Endothelial cell of coronary artery (primary cell): ENCODE data around the gene TBCCD1. TPM values are rescaled to one million over a fixed set of nuclear protein-coding genes. Genes with fewer than 3 reads are reported as not detected.

ENCODE experiments used
- total RNA-seq: library from RNA; depleted of rRNA; stranded (reverse); fragments of >200 nt; gene quantifications from 2 replicates; pipeline ENCODE4 v1.2.3, GENCODE V29; 2014

Gene TBCCD1, protein sequence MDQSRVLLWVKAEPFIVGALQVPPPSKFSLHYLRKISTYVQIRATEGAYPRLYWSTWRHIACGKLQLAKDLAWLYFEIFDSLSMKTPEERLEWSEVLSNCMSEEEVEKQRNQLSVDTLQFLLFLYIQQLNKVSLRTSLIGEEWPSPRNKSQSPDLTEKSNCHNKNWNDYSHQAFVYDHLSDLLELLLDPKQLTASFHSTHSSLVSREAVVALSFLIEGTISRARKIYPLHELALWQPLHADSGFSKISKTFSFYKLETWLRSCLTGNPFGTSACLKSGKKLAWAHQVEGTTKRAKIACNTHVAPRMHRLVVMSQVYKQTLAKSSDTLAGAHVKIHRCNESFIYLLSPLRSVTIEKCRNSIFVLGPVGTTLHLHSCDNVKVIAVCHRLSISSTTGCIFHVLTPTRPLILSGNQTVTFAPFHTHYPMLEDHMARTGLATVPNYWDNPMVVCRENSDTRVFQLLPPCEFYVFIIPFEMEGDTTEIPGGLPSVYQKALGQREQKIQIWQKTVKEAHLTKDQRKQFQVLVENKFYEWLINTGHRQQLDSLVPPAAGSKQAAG
- total RNA-seq, result 18.3 and 18.6 TPM in 2 replicates

DNA sequence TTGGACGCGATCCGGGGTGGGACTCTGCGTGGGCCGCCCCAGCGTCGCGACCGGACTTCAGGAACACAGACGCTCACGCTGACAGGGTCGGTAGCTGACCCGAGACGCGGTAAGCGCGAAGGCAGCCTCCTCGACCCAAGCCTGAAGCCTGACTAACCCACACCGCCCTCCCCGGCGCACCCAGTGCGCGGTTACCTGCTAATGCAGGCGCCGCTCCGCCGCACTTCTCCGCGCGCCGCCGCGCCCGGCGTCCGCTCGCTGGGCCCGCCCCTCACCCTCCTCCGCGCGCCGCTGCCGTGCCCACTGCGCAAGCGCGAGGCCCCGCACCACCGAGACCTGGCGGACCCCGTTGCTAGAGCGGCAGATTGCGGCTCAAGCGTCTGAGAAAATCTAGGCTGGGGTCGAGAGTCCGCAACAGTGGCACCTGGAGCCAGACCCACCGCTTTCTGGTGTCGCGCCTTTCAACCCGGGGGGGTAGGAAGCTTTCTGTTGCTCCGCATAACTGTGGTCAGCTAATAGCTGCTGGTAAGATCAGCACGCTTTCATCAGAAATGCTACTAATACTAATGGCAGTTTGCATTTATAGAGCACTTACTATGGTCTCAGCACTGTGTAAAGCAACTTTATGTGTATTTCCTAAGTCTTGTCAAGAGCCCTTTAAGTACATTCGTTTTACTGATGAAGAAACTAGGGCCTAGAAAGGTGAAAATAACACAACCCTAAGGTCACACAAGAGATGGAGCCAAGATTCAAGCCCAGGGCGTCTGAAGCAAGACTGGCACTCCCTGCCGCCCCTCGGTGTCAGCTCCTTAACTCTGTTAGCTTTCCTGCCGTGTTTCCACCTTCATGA lies at the start of gene TBCCD1:
TBCCD1 (minus strand) TSS at position 268 of the 850 bp plus-strand sequence. CDS start 3,010 bp downstream, outside the sequence.

DNA sequence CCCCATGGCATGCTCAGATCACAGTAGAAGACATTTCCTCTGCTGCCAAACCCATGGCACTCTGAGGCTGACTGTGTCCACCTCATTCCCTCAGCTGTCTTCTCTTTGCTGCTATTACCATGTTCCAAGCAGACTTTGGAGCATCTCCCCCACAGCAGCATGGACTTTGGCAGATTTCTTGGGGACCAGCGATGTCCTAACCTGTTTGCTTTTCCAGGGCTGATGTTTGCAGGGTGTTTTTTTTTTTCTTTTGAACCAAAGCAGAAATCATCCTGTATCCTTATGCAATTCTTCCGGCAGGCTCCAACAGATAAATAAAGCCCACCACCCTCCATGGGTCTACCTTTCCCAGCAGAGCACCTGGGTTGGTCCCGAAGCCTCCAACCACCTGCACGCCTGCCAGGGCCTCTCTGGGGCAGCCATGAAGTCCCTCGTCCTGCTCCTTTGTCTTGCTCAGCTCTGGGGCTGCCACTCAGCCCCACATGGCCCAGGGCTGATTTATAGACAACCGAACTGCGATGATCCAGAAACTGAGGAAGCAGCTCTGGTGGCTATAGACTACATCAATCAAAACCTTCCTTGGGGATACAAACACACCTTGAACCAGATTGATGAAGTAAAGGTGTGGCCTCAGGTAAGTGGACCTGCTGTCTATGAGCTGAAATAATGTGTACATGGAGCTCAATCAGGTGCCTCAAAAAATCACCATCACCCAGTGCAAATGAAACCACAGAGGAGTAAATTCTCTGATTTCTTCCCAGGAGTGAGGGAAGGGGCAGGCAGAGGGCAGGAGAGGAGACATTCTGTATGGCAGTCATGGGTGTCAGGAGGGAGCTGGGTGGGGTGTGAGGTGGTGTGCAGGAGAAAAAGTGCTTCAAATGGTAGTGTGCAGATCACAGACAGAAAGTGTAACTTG lies 45.8 kb upstream of the TBCCD1 start, which contains the start of gene AHSG:
AHSG (plus strand) TSS at position 340 of the 916 bp plus-strand sequence; CDS start at position 422, 82 bp downstream.

GRCh38 chr3:186570096-186570940 lies 3.2 kb upstream of the TBCCD1 start, which contains the start of gene DNAJB11:
TSS of gene DNAJB11 (plus strand) at chr3:186570720. CDS start at chr3:186570898, 178 bp downstream.

DNA sequence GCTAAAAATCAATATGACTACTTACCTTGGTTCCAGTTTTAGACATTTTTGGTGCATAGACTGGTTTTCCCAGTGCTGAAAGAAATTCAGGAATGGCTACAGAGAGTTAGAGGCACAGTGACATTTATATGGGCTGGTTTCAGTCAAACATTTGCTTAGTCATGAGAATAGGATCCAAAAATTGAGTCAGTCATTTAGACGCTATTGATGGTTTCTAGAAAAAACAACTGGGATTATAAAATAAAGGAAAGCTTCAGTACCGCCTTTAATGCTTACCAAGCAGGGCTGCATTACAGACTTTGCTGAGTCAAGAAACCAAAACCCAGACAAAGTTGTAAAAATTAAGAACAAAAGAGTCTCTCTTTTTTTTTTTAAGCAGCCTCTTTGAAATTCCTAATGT lies 22.9 kb downstream of the TBCCD1 start, which contains the start of gene CRYGS:
CRYGS (minus strand) TSS at position 100 of the 400 bp plus-strand sequence; CDS start at position 46, 54 bp downstream.

Other genes with a start within 250 kb of the TBCCD1 start
- gene DGKG, start 205.1 kb downstream of the TBCCD1 start, total RNA-seq, result 0.09 and 0.19 TPM in 2 replicates
- gene CRYGS, start 23.0 kb downstream of the TBCCD1 start, total RNA-seq, result 0.99 and 2.2 TPM in 2 replicates
- 59.7 and 62.5 TPM in 2 replicates for gene DNAJB11, start 3.4 kb upstream of the TBCCD1 start, total RNA-seq
- gene AHSG, start 45.7 kb upstream of the TBCCD1 start, total RNA-seq, result not detected in 2 replicates
- not detected in 2 replicates for gene FETUB, start 73.1 kb upstream of the TBCCD1 start, total RNA-seq
- not detected in 2 replicates for gene HRG, start 98.7 kb upstream of the TBCCD1 start, total RNA-seq
- gene KNG1, start 150.0 kb upstream of the TBCCD1 start, total RNA-seq, result not detected in 2 replicates
- 464 and 869 TPM in 2 replicates for gene EIF4A2, start 216.2 kb upstream of the TBCCD1 start, total RNA-seq
- 17.2 and 24.7 TPM in 2 replicates for gene RFC4, start 239.1 kb upstream of the TBCCD1 start, total RNA-seq